DOHH2 (cell line): Measurements from ENCODE around the gene RPL27.

Experiments used
- EZH2phosphoT487 ChIP-seq: fragments of 200-600 bp; sonication (generic); IDR thresholded peaks from 2 replicates; pipeline ENCODE4 v1.6.1; 2017; ENCODE audit warnings: borderline replicate concordance, mild to moderate bottlenecking, antibody characterized with exemption, low read length, moderate library complexity, mixed read lengths
- TF ChIP-seq, protein P1 (sequence below): fragments of 200-600 bp; sonication (generic); IDR thresholded peaks from one replicate; pipeline ENCODE4 v1.5.1; 2014; ENCODE audit warnings: antibody characterized with exemption, mild to moderate bottlenecking, low read depth, low read length; ENCODE audit not compliant: poor library complexity, severe bottlenecking

DNA sequence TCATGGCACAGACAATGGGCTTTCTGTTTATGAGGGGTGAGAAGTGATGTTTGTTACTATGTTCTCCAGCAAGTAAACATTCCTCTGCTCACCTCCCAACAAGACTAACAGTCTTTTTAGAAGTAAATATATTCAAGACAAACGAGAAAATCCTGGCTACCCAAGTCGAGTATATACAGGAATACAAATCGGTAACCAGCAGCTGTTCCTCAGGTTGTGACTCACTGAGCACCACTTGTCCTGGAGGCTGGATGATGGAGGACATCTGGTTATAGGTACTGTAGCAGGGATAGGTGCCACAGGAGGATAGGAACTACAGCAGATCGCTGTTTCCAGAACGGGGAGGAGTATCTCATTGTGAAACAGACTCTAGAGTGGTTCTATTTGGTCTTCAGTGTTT is 5.3 kb upstream of the RPL27 start:
- TF ChIP-seq, protein P1, sequence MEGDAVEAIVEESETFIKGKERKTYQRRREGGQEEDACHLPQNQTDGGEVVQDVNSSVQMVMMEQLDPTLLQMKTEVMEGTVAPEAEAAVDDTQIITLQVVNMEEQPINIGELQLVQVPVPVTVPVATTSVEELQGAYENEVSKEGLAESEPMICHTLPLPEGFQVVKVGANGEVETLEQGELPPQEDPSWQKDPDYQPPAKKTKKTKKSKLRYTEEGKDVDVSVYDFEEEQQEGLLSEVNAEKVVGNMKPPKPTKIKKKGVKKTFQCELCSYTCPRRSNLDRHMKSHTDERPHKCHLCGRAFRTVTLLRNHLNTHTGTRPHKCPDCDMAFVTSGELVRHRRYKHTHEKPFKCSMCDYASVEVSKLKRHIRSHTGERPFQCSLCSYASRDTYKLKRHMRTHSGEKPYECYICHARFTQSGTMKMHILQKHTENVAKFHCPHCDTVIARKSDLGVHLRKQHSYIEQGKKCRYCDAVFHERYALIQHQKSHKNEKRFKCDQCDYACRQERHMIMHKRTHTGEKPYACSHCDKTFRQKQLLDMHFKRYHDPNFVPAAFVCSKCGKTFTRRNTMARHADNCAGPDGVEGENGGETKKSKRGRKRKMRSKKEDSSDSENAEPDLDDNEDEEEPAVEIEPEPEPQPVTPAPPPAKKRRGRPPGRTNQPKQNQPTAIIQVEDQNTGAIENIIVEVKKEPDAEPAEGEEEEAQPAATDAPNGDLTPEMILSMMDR: no peak
- TF ChIP-seq EZH2phosphoT487: no peak
